ENCODE results near the gene HCN1. TPM values are rescaled to one million over a fixed set of nuclear protein-coding genes. Genes with fewer than 3 reads are reported as not detected.
"Not testable (repeated sequence)": the region's sequence is repeated elsewhere in the genome, so short reads cannot be mapped to it uniquely, and the experiment has no call there.

HCN1 gene
- total and polyA plus RNA-seq, 12 donors = under 0.01 to 2.8 (median 1.3) TPM; not detected in 3

DNA sequence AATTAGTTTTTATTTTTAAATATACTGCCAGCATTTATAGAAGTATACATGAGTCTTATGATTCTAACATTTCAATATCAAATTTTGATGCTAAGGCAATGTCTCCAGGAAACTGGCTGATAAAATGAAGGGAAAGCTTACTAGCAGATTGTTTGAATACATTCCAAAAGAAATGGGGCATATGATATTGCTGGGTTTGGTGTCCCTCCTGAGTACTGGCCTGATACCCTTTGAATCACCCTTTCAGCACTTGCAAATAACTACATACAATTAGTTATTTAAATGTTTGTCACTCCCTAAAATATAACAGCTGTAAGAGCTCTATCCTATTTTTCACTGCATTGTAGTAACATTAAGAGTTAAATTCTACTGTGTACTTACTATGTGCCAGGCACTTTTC is 360.8 kb downstream of the HCN1 start:
- Histone ChIP-seq H3K4me3 (no peak overlapping the region), H3K36me3 (replicated peaks in 1 of 2) (no peaks in the 10 kb centered on the region), H3K4me1 (replicated peaks in 1 of 2) (no peaks in the 10 kb centered on the region), H3K27ac (no peak overlapping the region), H3K9me3 (replicated peaks in 1 of 3) (no peaks in the 10 kb centered on the region), H3K27me3 (no peaks in the 10 kb centered on the region)
- TF ChIP-seq, protein P1, sequence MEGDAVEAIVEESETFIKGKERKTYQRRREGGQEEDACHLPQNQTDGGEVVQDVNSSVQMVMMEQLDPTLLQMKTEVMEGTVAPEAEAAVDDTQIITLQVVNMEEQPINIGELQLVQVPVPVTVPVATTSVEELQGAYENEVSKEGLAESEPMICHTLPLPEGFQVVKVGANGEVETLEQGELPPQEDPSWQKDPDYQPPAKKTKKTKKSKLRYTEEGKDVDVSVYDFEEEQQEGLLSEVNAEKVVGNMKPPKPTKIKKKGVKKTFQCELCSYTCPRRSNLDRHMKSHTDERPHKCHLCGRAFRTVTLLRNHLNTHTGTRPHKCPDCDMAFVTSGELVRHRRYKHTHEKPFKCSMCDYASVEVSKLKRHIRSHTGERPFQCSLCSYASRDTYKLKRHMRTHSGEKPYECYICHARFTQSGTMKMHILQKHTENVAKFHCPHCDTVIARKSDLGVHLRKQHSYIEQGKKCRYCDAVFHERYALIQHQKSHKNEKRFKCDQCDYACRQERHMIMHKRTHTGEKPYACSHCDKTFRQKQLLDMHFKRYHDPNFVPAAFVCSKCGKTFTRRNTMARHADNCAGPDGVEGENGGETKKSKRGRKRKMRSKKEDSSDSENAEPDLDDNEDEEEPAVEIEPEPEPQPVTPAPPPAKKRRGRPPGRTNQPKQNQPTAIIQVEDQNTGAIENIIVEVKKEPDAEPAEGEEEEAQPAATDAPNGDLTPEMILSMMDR (IDR thresholded peaks at IDR 0.05) = no peak
- no peak for TF ChIP-seq POLR2A (IDR thresholded peaks at IDR 0.05)
- intact Hi-C loops (cut with DNase I) = no loop called here
- no peak for DNase-seq

DNA sequence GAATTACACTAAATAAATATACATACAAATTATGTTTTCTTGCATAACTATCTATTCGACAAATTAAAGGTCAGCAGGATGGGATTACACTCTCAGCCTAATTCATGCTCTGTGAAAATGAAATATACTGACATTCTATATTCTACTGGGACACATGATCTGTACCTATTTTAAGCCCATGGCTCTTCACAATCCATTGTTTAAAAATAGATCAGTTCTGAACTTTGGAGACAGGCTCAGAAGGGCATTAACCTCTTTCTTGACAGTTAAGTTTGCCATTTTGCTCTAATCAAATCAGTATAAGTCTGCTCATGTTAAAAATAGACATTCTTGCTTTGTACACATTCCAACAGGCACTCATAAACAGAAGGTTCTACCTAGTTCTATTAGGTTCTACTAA is 361.2 kb downstream of the HCN1 start:
- H3K36me3 ChIP-seq (replicated peaks in 1 of 2) = no peaks in the 10 kb centered on the region
- no peak for DNase-seq
- TF ChIP-seq POLR2A (IDR thresholded peaks at IDR 0.05) = no peak
- TF ChIP-seq, protein P1 (IDR thresholded peaks at IDR 0.05) = no peak
- no peaks in the 10 kb centered on the region for H3K4me1 ChIP-seq (replicated peaks in 1 of 2)
- no peak overlapping the region for H3K27ac ChIP-seq
- intact Hi-C loops (cut with DNase I) = no loop called here
- no peak overlapping the region for H3K4me3 ChIP-seq
- 55 to 66% (median 60%) methylated on average over 1 of the region's 1 CpG for WGBS, 4 donors
- H3K27me3 ChIP-seq = no peaks in the 10 kb centered on the region
- no peaks in the 10 kb centered on the region for H3K9me3 ChIP-seq (replicated peaks in 1 of 3)

DNA sequence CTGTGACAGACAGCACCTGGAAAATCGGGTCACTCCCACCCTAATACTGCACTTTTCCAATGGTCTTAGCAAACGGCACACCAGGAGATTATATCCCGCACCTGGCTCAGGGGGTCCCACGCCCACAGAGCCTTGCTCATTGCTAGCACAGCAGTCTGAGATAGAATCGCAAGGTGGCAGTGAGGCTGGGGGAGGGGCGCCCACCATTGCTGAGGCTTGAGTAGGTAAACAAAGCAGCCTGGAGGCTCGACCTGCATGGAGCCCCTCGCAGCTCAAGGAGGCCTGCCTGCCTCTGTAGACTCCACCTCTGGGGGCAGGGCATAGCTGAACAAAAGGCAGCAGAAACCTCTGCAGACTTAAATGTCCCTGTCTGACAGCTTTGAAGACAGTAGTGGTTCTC is 383.6 kb downstream of the HCN1 start:
- DNase-seq; H3K27ac ChIP-seq; H3K4me1 ChIP-seq (replicated peaks in 1 of 2); intact Hi-C loops (cut with DNase I); H3K27me3 ChIP-seq; H3K9me3 ChIP-seq (replicated peaks in 1 of 3); H3K36me3 ChIP-seq (replicated peaks in 1 of 2); H3K4me3 ChIP-seq: not testable (repeated sequence)
- WGBS, 4 donors = 77 to 88% (median 84%) methylated on average over 6 to 8 of the region's 8 CpGs

DNA sequence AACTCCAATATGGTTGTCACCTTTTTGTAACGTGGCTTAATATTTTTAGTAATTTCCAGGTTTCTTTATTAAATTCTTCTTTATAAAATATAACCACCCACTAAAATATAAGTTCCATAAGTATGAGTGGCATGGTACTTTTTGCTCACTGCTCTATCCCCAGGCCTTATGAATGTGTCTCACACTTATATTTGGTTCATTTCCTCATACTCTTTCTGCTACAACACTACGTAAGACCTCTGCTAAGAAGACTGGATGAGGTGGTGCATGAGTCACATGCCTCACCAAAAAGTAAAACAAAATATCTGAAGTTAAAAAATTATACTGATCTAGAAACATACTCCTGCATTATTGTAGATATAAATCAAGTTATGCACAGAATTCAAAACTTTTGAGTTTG is 400.9 kb downstream of the HCN1 start:
- DNase-seq = no peak
- no peaks in the 10 kb centered on the region for H3K27me3 ChIP-seq
- TF ChIP-seq POLR2A (IDR thresholded peaks at IDR 0.05) = no peak
- TF ChIP-seq, protein P1 (IDR thresholded peaks at IDR 0.05) = no peak
- H3K27ac ChIP-seq = no peak overlapping the region
- no peaks in the 10 kb centered on the region for H3K4me1 ChIP-seq (replicated peaks in 1 of 2)
- H3K9me3 ChIP-seq (replicated peaks in 1 of 3) = no peaks in the 10 kb centered on the region
- 75 to 92% (median 79%) methylated on average over 2 of the region's 2 CpGs for WGBS, 4 donors
- no peak overlapping the region for H3K4me3 ChIP-seq
- no peaks in the 10 kb centered on the region for H3K36me3 ChIP-seq (replicated peaks in 1 of 2)
- intact Hi-C loops (cut with DNase I) = no loop called here

DNA sequence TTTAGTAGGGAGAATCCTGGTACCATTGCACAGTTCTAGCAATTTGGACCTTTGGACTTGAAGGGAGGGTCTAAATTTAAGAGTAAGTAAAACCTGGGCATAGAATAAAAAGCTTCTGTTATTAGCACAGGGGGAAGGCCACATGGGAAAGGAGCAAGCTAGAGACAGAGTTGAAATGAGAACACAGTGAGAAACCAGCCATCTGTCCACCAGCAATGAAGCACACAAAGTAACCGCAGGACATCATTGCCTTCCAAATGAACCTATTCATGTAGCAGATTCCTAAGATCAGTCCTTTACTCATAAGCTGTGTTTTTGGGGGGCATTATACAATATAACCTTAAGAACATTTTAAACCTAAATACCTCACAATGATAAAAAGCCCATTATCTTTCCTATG is 407.4 kb downstream of the HCN1 start:
- H3K36me3 ChIP-seq (replicated peaks in 1 of 2) = no peaks in the 10 kb centered on the region
- 86 to 96% (median 93%) methylated on average over 1 of the region's 1 CpG for WGBS, 4 donors
- TF ChIP-seq, protein P1 (IDR thresholded peaks at IDR 0.05) = no peak
- no peak for TF ChIP-seq POLR2A (IDR thresholded peaks at IDR 0.05)
- H3K4me1 ChIP-seq (replicated peaks in 1 of 2) = no peaks in the 10 kb centered on the region
- no peak overlapping the region for H3K4me3 ChIP-seq
- DNase-seq = no peak
- no peaks in the 10 kb centered on the region for H3K27me3 ChIP-seq
- intact Hi-C loops (cut with DNase I) = no loop called here
- no peaks in the 10 kb centered on the region for H3K9me3 ChIP-seq (replicated peaks in 1 of 3)
- no peak overlapping the region for H3K27ac ChIP-seq
